ENCODE results near the gene CPED1.

Gene CPED1

DNA sequence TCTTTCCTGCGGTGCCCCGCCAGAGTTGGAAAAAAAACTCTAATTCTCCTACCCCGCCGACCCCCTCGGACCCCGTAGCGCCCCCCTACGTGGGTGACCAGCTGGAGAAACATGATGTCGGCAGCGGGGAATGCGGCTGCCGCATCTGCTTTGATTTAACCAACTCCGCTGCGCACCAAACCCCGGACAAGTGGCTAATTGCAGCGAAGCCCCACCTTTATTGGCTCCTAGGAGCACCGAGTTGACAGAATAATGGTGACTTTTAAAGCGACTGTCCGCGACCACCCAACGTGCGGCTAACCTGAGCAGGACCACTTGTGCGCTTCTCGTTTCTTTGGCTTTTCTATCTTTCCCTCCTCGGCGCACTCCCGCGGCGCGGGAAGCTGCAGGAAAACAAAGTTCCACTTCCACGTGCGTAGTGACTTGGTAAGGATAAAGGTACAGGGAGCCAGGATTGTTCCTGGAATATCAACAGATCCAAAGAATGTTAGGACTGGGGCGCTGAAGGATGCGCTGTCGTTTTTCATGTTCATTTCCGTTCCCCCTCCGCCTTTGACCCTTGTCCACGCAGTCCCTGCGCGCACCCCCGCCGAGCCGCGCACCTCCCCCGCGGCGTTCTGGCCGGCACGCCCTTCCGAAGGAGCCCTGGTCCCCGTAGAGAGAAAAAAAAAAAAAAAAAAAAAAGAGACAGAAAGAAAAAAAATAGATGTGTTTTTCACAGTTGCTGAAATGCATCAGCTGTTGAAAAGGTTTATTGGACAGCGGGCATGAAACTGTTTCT is 341.7 kb downstream of the CPED1 start:
- in situ Hi-C loops (cut with HindIII; ENCODE audit: low sequenced_read_pairs) = no loop called here

DNA sequence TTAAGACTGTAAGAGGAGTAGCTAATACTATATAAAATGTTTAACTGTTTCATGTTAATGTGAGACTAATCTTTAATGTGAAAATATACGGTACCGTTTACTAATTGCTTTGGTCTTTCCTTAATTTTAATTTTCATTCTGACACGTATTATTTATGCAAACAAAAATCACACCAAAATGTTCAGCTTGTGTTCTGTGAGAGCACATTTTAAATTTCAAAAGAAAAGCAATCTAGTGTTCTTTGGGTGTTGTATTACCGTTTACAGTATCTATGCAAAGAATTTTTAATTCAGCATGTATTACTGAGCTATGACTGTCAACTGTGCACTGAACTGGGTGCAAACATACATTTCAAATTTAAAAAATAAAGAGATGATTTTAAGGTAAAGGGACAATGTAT is 342.5 kb downstream of the CPED1 start:
- in situ Hi-C loops (cut with HindIII; ENCODE audit: low sequenced_read_pairs) = no loop called here

DNA sequence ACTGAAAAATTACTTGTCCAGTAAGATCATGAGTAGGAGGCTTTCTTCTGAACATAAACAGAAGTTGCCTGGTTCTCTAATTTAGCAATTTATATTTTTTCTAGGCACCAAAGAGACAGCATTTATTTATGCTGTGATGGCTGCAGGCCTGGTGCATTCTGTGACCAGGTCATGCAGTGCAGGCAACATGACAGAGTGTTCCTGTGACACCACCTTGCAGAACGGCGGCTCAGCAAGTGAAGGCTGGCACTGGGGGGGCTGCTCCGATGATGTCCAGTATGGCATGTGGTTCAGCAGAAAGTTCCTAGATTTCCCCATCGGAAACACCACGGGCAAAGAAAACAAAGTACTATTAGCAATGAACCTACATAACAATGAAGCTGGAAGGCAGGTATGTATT is 343.1 kb downstream of the CPED1 start:
- in situ Hi-C loops (cut with HindIII; ENCODE audit: low sequenced_read_pairs) = no loop called here

DNA sequence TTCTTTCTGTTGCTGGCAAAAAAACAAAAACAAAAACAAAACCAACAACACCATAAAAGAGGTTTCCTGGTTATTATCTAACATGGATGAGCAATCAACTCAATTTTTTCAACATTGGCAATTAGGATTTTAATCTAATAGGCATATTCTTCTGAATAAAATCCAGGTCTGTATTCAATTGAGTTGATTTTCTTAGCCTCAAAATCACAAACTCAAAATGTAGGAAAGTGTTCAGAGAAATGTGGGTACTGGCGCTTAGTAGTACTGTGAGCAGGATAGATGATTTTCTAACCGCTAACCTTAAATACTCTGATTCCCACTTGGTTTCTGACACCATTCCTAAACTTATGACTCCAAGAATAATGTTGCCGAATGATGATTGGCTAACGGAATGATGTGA is 345.9 kb downstream of the CPED1 start:
- in situ Hi-C loops (cut with HindIII; ENCODE audit: low sequenced_read_pairs) = no loop called here

DNA sequence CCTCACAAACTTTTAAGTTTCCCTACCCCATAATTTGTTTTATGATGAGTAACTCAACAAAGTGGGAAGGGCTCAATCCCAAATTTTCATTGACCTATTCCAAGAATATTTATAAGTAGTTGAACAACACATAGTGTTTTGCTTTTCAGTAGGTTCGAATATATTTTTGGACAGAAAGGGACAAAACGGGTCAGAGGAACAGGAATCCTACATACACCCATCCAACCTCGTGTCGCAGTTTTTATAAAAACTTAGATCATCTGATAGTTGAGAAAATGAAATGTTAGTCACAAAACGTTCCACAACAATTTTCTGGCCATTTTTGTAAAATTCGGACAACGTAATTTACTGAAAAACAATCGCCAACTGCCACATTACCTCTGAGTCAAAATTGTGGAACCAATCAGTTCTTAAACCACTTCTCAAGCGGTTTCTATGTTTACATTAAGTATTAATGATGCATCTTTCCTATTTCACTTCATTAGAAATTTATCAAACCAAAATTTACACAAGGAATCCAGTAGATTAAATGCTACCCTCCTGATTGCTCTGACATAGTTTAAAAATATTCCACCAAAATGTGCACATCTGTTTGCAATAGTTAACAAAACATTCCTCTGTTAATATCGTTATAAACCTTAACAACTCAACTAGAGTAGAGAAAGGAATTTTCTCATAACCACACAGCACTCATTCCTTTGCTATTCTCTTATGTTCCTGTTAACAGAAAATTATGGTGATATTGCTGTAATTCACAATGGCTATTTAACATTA is 346.6 kb downstream of the CPED1 start:
- in situ Hi-C loops (cut with HindIII; ENCODE audit: low sequenced_read_pairs) = no loop called here

DNA sequence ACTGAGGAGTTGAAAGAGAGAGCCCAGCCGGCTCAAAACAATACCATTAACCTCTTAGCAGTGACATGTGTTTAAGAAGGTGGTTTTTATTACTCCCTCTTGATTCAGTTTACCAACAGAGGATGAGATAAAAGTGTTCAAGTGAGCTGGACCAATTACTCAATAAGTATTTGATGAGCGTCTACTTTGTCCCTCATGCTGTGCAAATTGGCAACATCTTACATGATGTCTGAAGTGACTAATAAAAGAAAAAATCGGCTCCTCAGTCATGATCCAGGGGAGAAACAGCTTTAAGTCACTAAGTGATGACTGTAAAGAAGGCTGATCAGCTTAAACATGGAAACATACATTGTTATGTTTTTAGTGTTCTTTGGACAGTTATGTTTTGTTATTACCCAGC is 348.1 kb downstream of the CPED1 start:
- in situ Hi-C loops (cut with HindIII; ENCODE audit: low sequenced_read_pairs) = no loop called here

DNA sequence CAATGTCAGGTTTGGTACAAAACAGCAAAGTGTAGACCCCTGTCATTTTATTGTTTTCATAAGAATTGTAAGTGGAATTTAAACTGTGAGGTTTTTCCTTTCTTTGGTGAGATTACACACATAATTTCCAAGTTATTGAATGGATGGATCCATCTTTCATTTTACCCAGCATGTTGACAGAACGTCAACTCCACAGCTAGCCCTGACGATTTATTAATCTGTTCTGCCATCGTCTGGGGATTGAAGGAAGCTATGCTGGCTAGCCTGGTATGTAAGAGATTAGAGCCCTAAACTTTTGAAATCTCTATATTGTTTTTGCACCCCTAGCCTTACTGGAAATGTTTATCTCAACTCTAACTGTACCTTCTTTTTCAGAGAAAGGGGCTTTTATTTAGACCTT is 348.9 kb downstream of the CPED1 start:
- in situ Hi-C loops (cut with HindIII; ENCODE audit: low sequenced_read_pairs) = no loop called here

DNA sequence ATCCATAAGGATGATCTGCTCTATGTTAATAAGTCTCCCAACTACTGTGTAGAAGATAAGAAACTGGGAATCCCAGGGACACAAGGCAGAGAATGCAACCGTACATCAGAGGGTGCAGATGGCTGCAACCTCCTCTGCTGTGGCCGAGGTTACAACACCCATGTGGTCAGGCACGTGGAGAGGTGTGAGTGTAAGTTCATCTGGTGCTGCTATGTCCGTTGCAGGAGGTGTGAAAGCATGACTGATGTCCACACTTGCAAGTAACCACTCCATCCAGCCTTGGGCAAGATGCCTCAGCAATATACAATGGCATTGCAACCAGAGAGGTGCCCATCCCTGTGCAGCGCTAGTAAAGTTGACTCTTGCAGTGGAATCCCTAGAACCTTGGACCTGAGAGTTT is 350.6 kb downstream of the CPED1 start:
- in situ Hi-C loops (cut with HindIII; ENCODE audit: low sequenced_read_pairs) = no loop called here

DNA sequence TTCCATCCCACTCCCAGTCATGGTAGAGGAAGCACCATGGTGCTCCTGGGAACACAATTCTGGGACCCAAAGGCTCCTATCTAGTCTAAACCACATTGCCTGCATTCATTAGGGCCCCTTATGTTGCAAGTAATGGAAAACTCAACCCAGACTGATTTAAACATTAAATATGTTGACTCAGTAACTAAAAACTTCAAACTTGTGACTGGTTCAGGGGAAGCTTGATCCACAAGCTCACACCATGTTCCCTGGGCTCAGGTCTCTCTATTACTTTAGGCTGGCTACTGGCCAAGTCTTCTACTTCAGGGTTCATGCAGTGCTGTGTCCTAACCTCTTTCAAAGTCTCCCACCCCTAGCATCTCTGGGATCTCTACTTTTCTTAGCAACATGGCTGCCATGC is 353.4 kb downstream of the CPED1 start:
- in situ Hi-C loops (cut with HindIII; ENCODE audit: low sequenced_read_pairs) = no loop called here

DNA sequence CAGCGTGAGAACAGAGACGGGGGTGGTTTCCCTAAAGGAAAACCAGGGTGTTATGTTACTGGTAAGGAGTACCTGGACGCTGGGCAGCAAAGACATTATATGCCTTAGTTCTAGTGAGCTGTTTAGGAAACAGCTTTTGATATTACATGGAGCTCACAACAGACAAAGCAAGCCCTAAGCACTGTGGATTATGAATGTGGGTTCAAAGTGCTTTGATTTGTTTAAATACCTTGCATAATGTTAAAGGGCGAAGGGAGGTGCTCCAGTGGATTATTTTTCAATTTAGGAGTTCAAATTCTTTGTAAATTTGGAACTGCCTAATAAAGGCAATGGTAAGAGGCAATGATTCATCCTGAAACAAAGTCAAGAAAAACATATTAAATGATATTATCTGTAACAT is 354.1 kb downstream of the CPED1 start:
- in situ Hi-C loops (cut with HindIII; ENCODE audit: low sequenced_read_pairs) = no loop called here

DNA sequence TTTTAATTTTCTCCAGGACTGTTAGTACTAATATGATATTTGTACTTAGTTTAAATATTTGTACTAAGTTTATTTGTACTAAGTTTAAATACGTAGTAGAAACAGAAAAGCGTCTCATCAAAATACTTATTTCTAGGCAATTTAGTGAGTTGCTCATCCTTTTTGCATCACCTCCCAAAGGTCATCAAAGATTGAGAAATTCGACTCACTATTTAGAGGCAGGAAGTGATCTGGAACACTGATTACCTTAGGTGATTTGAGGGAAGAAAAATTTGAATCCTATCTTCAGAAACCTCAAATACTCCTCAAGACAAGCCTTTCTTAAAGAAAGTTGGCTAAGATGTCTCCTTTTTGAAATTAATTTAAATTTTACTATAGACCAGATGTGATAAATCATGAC is 354.8 kb downstream of the CPED1 start:
- in situ Hi-C loops (cut with HindIII; ENCODE audit: low sequenced_read_pairs) = no loop called here

DNA sequence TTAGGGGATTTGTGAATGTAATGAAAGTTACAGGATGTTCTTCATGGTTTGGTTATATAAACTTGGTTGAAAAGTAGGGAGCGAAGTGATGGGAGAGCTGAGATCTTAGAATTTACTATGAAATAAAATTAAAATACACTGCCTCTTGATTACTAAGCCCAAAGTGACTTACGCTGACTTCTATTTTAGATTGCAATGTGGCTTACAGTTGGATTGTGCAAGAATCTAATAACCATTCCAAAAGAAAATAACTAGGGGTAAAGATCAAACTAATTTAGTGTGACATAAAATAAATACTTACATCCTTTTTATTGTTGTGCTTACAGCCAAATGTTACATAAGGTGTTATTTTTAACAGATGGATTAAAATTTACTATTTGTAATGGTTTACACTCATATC is 355.6 kb downstream of the CPED1 start:
- in situ Hi-C loops (cut with HindIII; ENCODE audit: low sequenced_read_pairs) = no loop called here

DNA sequence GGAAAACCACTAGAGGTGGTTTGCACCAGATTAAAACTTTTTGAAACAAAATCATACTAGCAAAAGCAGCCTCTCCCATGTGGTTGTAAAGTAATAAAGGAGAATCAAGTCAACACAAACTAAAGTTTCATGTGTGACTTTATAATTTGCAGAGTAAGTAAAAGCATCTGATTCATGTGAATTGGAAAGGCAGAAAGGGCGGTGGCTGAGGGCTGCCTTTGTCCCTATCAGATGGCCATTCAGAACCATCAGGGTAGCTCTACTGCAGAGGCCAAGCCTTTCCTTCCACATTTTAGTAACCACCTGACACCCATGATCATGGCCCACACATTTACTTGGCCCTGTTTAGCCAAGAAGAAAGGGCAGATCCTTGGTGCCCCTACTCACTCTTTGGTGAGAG is 356.0 kb downstream of the CPED1 start:
- in situ Hi-C loops (cut with HindIII; ENCODE audit: low sequenced_read_pairs) = no loop called here
